K562 (cell line): ENCODE data around the gene HGS. TPM values are rescaled to one million over a fixed set of nuclear protein-coding genes. Genes with fewer than 3 reads are reported as not detected.
A peak's percentile ranks its signal among the peaks of the same experiment; 100 is the strongest.

ENCODE experiments used
- ATAC-seq: fragments of 200-7000 bp; cut with Tn5 transposase; 3 replicates; pipeline ENCODE4 v1.9.1; 2020; ENCODE audit warnings: moderate library complexity
- BruUV-seq: library from RNA; stranded (reverse); fragments of 400-500 nt; replicated peaks from 2 replicates; lab custom pipeline; 2021; lab: Mats Ljungman, UMichigan
- CTCF ChIA-PET: fragments of 300-600 bp; formaldehyde crosslinking; extraction: SDS; loops from one replicate; lab custom pipeline; 2021; ENCODE audit warnings: low intra/inter-chr PET ratio; lab: Yijun Ruan, JAX
- POLR2A ChIA-PET: fragments of 300-600, 350-650 bp; sonication (Branson Sonifier 250); formaldehyde crosslinking; extraction: SDS; loops from one replicate; lab custom pipeline; 2021; ENCODE audit warnings: antibody characterized with exemption, inconsistent platforms; lab: Yijun Ruan, JAX
- DNase-seq, 4 experiments: peaks; one replicate each; pipeline versions ENCODE4 v3.0.0 to v3.0.0-alpha.2; 2011 to 2018; ENCODE audit warnings: low spot score in 3 of 4, mixed read lengths in 3 of 4; ENCODE audit errors: extremely low read depth in 1 of 4
- FAIRE-seq: peaks from 2 replicates; lab custom pipeline; 2011; peaks lifted over from hg19 to GRCh38; lab: Jason Lieb, UNC
- H2AFZ ChIP-seq: 2 replicates; pipeline ENCODE4 v1.6.0; 2011; ENCODE audit warnings: low read depth, low read length, control low read depth, inconsistent platforms
- H3K27ac ChIP-seq: fragments of 200-600 bp; 3 replicates; pipeline ENCODE4 v1.8.0; 2011; ENCODE audit warnings: low read depth, mild to moderate bottlenecking, control low read depth, inconsistent platforms, low read length, moderate library complexity, mixed read lengths; ENCODE audit errors: extremely low read depth
- H3K27me3 ChIP-seq, 2 experiments: fragments of 300-600 bp in 1 of 2; 2 replicates in 1 of 2; 3 replicates in 1 of 2; pipeline versions ENCODE4 v1.6.0 to v1.8.0; 2011; ENCODE audit warnings: inconsistent platforms in 2 of 2, low read length in 2 of 2, mild to moderate bottlenecking in 1 of 2, mixed read lengths in 1 of 2, moderate library complexity in 1 of 2; ENCODE audit not compliant: control insufficient read depth in 2 of 2, insufficient read depth in 2 of 2
- H3K36me3 ChIP-seq: fragments of 300-600 bp; 3 replicates; pipeline ENCODE4 v1.8.0; 2011; ENCODE audit warnings: mild to moderate bottlenecking, low read length, inconsistent platforms; ENCODE audit not compliant: control insufficient read depth, insufficient read depth
- H3K4me1 ChIP-seq, 2 experiments: fragments of 200-600 bp in 1 of 2; replicated peaks in 1 of 2; 2 replicates in 1 of 2; 3 replicates in 1 of 2; pipeline versions ENCODE4 v1.5.1 to v1.8.0; 2011; ENCODE audit warnings: inconsistent platforms in 2 of 2, low read length in 2 of 2, mild to moderate bottlenecking in 1 of 2, mixed read lengths in 1 of 2, moderate library complexity in 1 of 2; ENCODE audit not compliant: control insufficient read depth in 2 of 2, insufficient read depth in 2 of 2
- H3K4me2 ChIP-seq: 2 replicates; pipeline ENCODE4 v1.6.1; 2011; ENCODE audit warnings: low read length, control low read depth, inconsistent platforms, mixed read lengths; ENCODE audit not compliant: insufficient read depth
- H3K4me3 ChIP-seq: fragments of 200-600 bp; sonication (generic), shearing (Covaris generic); 2 replicates; pipeline ENCODE4 v1.5.1; 2016; ENCODE audit warnings: control low read depth, inconsistent platforms
- H3K79me2 ChIP-seq: fragments of 200-600 bp; 3 replicates; pipeline ENCODE4 v1.8.0; 2011; ENCODE audit warnings: low read length, inconsistent platforms; ENCODE audit not compliant: control insufficient read depth, insufficient read depth
- H3K9ac ChIP-seq, 2 experiments: 2 replicates each; pipeline versions ENCODE4 v1.6.0 to v1.6.1; 2011; ENCODE audit warnings: low read depth in 2 of 2, low read length in 2 of 2, control low read depth in 1 of 2, inconsistent platforms in 1 of 2, mild to moderate bottlenecking in 1 of 2, mixed read lengths in 1 of 2; ENCODE audit not compliant: insufficient read depth in 1 of 2
- H3K9me1 ChIP-seq: one replicate; pipeline ENCODE4 v1.6.0; 2011; ENCODE audit warnings: inconsistent platforms, mild to moderate bottlenecking, low read length, moderate library complexity; ENCODE audit not compliant: control insufficient read depth, insufficient read depth
- H3K9me3 ChIP-seq: replicated peaks from 2 replicates; pipeline ENCODE4 v1.5.1; 2011; ENCODE audit warnings: low read depth, low read length, inconsistent platforms; ENCODE audit not compliant: control insufficient read depth, insufficient read depth
- H4K20me1 ChIP-seq: replicated peaks from 2 replicates; pipeline ENCODE4 v1.6.1; 2011; ENCODE audit warnings: low read length, inconsistent platforms, mixed read lengths; ENCODE audit not compliant: control insufficient read depth, insufficient read depth
- BCL6 ChIP-seq: fragments of 250-450 bp; sonication (Bioruptor Pico); IDR thresholded peaks from 2 replicates; pipeline ENCODE4 v1.4.0; 2020
- BRCA1 ChIP-seq, 2 experiments: fragments of 450-650 bp in 1 of 2; sonication (generic) in 1 of 2; formaldehyde crosslinking in 1 of 2; IDR thresholded peaks; 2 replicates each; pipeline versions ENCODE4 v1.5.0 to v1.6.1; 2017 to 2020; ENCODE audit warnings: mild to moderate bottlenecking in 1 of 2, missing genetic modification reagents in 1 of 2
- KDM1A ChIP-seq, 2 experiments: fragments of 450-650 bp; IDR thresholded peaks; 2 replicates each; pipeline ENCODE4 v1.6.1; 2016; ENCODE audit warnings: mild to moderate bottlenecking in 2 of 2
- LCOR ChIP-seq: sonication (generic); formaldehyde crosslinking; IDR thresholded peaks from 2 replicates; pipeline ENCODE4 v1.8.0; 2022; ENCODE audit warnings: mild to moderate bottlenecking, missing genetic modification reagents
- ZBTB43 ChIP-seq: sonication (generic); formaldehyde crosslinking; IDR thresholded peaks from 2 replicates; pipeline ENCODE4 v1.8.0; 2023; ENCODE audit warnings: mild to moderate bottlenecking, missing genetic modification reagents
- ZNF644 ChIP-seq: fragments of 200-800 bp; sonication (Bioruptor generic); IDR thresholded peaks from 2 replicates; pipeline ENCODE4 v1.6.1; 2016; ENCODE audit warnings: low read depth, missing genetic modification characterization, missing compliant biosample characterization
- WGBS: fragments of 100-300 bp; shearing (Covaris generic); methylation state at CpG from one replicate; pipeline ENCODE4 v1.1.6; 2016; ENCODE audit warnings: low coverage, mixed read lengths; ENCODE audit not compliant: insufficient coverage; ENCODE audit errors: missing lambda C conversion rate; 5-methylcytosine and 5-hydroxymethylcytosine counted together
- in situ Hi-C: fragments of 300-500 bp; cut with MboI; formaldehyde crosslinking; loops from 4 replicates; pipeline ENCODE4 v1.15.0; 2018; ENCODE audit warnings: inconsistent platforms, mixed read lengths
- intact Hi-C: fragments of 100-400 bp; cut with micrococcal nuclease; formaldehyde crosslinking; loops from 2 replicates; pipeline ENCODE4 v1.14.2; 2022
- polyA plus RNA-seq, 8 experiments: library from polyadenylated mRNA; depleted of rRNA in 4 of 8; stranded (reverse) in 5 of 8; unstranded in 3 of 8; fragments of >200 nt; fragmentation: Nextera tagmentation in 2 of 8; fragmentation: Illumina TruSeq in 1 of 8; extraction: Ambion mirVana in 2 of 8; extraction: Trizol in 1 of 8; gene quantifications; 2 replicates each; pipeline versions ENCODE4 v1.2.1 to v1.2.3, GENCODE V29; 2011 to 2014; ENCODE audit warnings: inconsistent platforms in 1 of 8, missing spikeins in 1 of 8
- total RNA-seq, 7 experiments: library from RNA; depleted of rRNA in 6 of 7; stranded (reverse); fragments of >200 nt in 6 of 7; fragmentation: Illumina TruSeq in 2 of 7; extraction: Trizol in 2 of 7; gene quantifications; 2 replicates each; pipeline versions ENCODE4 v1.2.1 to v1.2.3, GENCODE V29; 2011 to 2021; ENCODE audit warnings: low replicate concordance in 1 of 7
- TF ChIP-seq, protein P1 (sequence below): fragments of 200-600 bp; sonication (generic); IDR thresholded peaks from one replicate; pipeline ENCODE4 v1.6.1; 2012; ENCODE audit warnings: mild to moderate bottlenecking, low read depth, low read length, inconsistent platforms

The HGS gene
- total and polyA plus RNA-seq, 9 of the 15 experiments (the other 6 are each of a cell fraction or from before 2014, with no cell fraction given) = 3.9 to 176 (median 77.1) TPM

DNA sequence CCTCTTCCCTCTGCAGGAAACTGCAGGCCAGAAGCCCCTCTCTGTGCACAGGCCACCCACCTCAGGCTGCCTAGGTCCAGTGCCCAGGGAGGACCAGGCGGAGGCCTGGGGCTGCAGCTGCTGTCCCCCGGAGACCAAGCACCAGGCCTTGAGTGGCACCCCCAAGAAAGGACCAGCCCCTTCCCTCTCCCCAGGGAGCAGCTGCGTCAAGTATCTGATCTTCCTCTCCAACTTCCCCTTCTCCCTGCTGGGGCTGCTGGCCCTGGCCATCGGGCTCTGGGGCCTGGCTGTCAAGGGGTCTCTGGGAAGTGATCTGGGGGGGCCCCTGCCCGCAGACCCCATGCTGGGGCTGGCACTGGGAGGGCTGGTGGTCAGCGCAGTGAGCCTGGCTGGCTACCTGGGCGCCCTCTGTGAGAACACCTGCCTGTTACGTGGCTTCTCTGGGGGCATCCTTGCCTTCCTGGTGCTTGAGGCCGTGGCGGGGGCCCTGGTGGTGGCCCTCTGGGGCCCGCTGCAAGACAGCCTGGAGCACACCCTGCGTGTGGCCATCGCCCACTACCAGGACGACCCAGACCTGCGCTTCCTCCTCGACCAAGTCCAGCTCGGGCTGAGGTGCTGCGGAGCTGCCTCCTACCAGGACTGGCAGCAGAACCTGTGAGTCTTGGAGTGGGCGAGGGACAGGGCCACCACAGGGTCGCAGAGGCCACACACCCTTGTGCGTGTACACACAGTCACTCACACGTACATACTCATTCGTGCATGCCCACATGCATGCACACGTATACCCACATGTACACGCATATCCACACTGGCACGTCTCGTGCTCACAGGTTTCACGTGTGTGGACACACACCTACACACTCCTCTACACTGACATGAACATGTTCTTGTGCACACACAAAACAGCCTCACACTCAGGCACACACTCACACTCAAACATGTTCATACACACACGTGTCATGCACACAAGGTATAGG lies 38.5 kb upstream of the HGS start:
- no peaks in the 10 kb centered on the region for H3K79me2 ChIP-seq
- peak overlapping the region in 1 of 2 experiments; percentile 88; a peak in 2 of 4 replicates for H3K9ac ChIP-seq
- H3K4me3 ChIP-seq = no peak overlapping the region
- FAIRE-seq (no peak), ATAC-seq (no peak), DNase-seq (peak in 1 of 4 experiments; percentile 6)
- no peak overlapping the region; the same call in 2 of the 3 replicates for H3K27ac ChIP-seq
- in situ Hi-C loops = no loop called here
- no peak overlapping the region; the same call in 1 of the 2 replicates for H3K4me2 ChIP-seq
- intact Hi-C loops = no loop called here
- ChIA-PET CTCF (no interaction called here), POLR2A (interaction anchor here (1.0 kb wide), 1 partner anchor 9 kb away, joined by 3 read pairs; no protein-coding TSS in a partner anchor)
- H3K4me1 ChIP-seq = peaks cover 22 to 58% of the 10 kb centered on the region in 2 experiments; a peak in 4 of 5 replicates
- BruUV-seq = no TSS peak
- H4K20me1 ChIP-seq = no peaks in the 10 kb centered on the region
- whole genome bisulfite sequencing = 78% methylated on average over 28 of the region's 29 CpGs
- no peaks in the 10 kb centered on the region for H3K9me1 ChIP-seq
- no peaks in the 10 kb centered on the region for H3K36me3 ChIP-seq
- no peaks in the 10 kb centered on the region for H3K27me3 ChIP-seq
- H3K9me3 ChIP-seq = peaks cover 6% of the 10 kb centered on the region
- 0 out of 2 replicates have a peak overlapping the region, but pooled peaks have one; percentile 29 for H2AFZ ChIP-seq
- TF ChIP-seq ZBTB43 (CRISPR knock-in tag) = no peak
- TF ChIP-seq, protein P1, sequence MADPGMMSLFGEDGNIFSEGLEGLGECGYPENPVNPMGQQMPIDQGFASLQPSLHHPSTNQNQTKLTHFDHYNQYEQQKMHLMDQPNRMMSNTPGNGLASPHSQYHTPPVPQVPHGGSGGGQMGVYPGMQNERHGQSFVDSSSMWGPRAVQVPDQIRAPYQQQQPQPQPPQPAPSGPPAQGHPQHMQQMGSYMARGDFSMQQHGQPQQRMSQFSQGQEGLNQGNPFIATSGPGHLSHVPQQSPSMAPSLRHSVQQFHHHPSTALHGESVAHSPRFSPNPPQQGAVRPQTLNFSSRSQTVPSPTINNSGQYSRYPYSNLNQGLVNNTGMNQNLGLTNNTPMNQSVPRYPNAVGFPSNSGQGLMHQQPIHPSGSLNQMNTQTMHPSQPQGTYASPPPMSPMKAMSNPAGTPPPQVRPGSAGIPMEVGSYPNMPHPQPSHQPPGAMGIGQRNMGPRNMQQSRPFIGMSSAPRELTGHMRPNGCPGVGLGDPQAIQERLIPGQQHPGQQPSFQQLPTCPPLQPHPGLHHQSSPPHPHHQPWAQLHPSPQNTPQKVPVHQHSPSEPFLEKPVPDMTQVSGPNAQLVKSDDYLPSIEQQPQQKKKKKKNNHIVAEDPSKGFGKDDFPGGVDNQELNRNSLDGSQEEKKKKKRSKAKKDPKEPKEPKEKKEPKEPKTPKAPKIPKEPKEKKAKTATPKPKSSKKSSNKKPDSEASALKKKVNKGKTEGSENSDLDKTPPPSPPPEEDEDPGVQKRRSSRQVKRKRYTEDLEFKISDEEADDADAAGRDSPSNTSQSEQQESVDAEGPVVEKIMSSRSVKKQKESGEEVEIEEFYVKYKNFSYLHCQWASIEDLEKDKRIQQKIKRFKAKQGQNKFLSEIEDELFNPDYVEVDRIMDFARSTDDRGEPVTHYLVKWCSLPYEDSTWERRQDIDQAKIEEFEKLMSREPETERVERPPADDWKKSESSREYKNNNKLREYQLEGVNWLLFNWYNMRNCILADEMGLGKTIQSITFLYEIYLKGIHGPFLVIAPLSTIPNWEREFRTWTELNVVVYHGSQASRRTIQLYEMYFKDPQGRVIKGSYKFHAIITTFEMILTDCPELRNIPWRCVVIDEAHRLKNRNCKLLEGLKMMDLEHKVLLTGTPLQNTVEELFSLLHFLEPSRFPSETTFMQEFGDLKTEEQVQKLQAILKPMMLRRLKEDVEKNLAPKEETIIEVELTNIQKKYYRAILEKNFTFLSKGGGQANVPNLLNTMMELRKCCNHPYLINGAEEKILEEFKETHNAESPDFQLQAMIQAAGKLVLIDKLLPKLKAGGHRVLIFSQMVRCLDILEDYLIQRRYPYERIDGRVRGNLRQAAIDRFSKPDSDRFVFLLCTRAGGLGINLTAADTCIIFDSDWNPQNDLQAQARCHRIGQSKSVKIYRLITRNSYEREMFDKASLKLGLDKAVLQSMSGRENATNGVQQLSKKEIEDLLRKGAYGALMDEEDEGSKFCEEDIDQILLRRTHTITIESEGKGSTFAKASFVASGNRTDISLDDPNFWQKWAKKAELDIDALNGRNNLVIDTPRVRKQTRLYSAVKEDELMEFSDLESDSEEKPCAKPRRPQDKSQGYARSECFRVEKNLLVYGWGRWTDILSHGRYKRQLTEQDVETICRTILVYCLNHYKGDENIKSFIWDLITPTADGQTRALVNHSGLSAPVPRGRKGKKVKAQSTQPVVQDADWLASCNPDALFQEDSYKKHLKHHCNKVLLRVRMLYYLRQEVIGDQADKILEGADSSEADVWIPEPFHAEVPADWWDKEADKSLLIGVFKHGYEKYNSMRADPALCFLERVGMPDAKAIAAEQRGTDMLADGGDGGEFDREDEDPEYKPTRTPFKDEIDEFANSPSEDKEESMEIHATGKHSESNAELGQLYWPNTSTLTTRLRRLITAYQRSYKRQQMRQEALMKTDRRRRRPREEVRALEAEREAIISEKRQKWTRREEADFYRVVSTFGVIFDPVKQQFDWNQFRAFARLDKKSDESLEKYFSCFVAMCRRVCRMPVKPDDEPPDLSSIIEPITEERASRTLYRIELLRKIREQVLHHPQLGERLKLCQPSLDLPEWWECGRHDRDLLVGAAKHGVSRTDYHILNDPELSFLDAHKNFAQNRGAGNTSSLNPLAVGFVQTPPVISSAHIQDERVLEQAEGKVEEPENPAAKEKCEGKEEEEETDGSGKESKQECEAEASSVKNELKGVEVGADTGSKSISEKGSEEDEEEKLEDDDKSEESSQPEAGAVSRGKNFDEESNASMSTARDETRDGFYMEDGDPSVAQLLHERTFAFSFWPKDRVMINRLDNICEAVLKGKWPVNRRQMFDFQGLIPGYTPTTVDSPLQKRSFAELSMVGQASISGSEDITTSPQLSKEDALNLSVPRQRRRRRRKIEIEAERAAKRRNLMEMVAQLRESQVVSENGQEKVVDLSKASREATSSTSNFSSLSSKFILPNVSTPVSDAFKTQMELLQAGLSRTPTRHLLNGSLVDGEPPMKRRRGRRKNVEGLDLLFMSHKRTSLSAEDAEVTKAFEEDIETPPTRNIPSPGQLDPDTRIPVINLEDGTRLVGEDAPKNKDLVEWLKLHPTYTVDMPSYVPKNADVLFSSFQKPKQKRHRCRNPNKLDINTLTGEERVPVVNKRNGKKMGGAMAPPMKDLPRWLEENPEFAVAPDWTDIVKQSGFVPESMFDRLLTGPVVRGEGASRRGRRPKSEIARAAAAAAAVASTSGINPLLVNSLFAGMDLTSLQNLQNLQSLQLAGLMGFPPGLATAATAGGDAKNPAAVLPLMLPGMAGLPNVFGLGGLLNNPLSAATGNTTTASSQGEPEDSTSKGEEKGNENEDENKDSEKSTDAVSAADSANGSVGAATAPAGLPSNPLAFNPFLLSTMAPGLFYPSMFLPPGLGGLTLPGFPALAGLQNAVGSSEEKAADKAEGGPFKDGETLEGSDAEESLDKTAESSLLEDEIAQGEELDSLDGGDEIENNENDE = no peak
- no peak for TF ChIP-seq BRCA1 (IDR thresholded peaks at IDR 0.05)
- no peak for TF ChIP-seq BRCA1 (CRISPR knock-in tag; IDR thresholded peaks at IDR 0.05)
- no peak for TF ChIP-seq ZNF644 (tag)
- TF ChIP-seq BCL6 (CRISPR knock-in tag) = no peak
- TF ChIP-seq KDM1A (IDR thresholded peaks at IDR 0.05) = peak in 1 of 2 experiments; percentile 60; a peak in 1 of 4 replicates
- no peak for TF ChIP-seq LCOR (CRISPR knock-in tag)
